Neutrophil (primary cell): ENCODE results near the gene TMEM179.

ENCODE experiments used
- H3K27ac ChIP-seq: fragments of 200-600 bp; sonication (generic); 2 replicates; pipeline ENCODE4 v1.5.1; 2016; ENCODE audit warnings: mild to moderate bottlenecking, moderate library complexity
- H3K27me3 ChIP-seq: fragments of 200-600 bp; sonication (generic); 2 replicates; pipeline ENCODE4 v1.6.0; 2016; ENCODE audit warnings: mild to moderate bottlenecking
- H3K36me3 ChIP-seq: fragments of 200-600 bp; sonication (generic); 2 replicates; pipeline ENCODE4 v1.5.1; 2017
- H3K4me1 ChIP-seq, 2 experiments: fragments of 200-600 bp in 1 of 2; sonication (generic) in 1 of 2; 1 replicate in 1 of 2; 2 replicates in 1 of 2; pipeline versions ENCODE4 v1.5.1 to v1.6.1; 2013 to 2016; ENCODE audit warnings: low read depth in 1 of 2, low read length in 1 of 2, mild to moderate bottlenecking in 1 of 2, moderate library complexity in 1 of 2; ENCODE audit not compliant: control insufficient read depth in 1 of 2, insufficient read depth in 1 of 2
- H3K4me3 ChIP-seq, 2 experiments: fragments of 200-600 bp in 1 of 2; sonication (generic) in 1 of 2; 1 replicate in 1 of 2; 2 replicates in 1 of 2; pipeline ENCODE4 v1.5.1; 2013 to 2016; ENCODE audit warnings: low read depth in 1 of 2, low read length in 1 of 2, mild to moderate bottlenecking in 1 of 2, moderate library complexity in 1 of 2
- H3K9me3 ChIP-seq: fragments of 200-600 bp; sonication (generic); 2 replicates; pipeline ENCODE4 v1.5.1; 2016
- TF ChIP-seq, protein P1 (sequence below): fragments of 200-600 bp; sonication (generic); IDR thresholded peaks from 2 replicates; pipeline ENCODE4 v1.5.1; 2016; ENCODE audit warnings: antibody characterized with exemption

Gene TMEM179

DNA sequence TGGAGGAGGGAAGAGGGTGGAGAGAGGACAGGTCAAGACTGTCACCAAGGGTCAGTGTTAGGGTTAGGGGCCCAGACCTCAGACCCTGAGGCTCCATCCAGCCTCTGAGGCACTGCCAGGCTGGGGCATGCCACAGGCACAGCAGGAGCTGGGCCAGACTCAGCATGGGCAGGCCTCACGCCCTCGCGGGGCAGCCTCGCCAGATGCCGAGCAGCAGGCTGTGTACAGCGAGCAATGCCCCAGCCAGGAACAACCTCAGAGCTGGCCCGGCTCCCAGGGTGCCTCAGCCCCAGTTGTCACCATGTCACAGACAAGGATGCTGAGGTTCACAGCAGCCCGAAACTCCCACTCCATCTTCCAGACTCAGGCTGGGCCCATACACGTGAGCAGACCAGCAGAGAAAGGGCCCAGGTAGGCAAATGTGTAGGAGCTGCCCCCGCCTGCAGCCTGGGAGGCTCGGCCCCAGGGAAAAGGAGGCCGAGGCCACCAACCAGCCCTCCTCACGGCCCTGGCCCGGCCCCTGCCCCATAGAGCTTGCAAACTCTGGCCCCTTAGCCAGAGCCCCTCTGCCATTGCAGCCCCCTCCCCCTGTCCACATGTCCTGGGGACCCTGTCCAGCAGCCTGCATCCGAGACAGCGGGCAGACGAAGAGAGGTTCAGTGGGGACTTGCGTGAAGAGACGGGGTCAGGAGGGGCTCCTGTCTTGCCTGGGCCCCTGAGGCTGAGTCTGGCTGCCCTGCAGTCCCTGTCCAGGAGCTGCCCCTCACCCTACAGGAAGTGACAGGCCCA lies 17.5 kb downstream of the TMEM179 start:
- Histone ChIP-seq H3K36me3 (no peaks in the 10 kb centered on the region), H3K4me3 (no peak overlapping the region), H3K4me1 (no peaks in the 10 kb centered on the region), H3K27me3 (peaks cover 4% of the 10 kb centered on the region), H3K9me3 (no peaks in the 10 kb centered on the region), H3K27ac (no peak overlapping the region)
- TF ChIP-seq, protein P1, sequence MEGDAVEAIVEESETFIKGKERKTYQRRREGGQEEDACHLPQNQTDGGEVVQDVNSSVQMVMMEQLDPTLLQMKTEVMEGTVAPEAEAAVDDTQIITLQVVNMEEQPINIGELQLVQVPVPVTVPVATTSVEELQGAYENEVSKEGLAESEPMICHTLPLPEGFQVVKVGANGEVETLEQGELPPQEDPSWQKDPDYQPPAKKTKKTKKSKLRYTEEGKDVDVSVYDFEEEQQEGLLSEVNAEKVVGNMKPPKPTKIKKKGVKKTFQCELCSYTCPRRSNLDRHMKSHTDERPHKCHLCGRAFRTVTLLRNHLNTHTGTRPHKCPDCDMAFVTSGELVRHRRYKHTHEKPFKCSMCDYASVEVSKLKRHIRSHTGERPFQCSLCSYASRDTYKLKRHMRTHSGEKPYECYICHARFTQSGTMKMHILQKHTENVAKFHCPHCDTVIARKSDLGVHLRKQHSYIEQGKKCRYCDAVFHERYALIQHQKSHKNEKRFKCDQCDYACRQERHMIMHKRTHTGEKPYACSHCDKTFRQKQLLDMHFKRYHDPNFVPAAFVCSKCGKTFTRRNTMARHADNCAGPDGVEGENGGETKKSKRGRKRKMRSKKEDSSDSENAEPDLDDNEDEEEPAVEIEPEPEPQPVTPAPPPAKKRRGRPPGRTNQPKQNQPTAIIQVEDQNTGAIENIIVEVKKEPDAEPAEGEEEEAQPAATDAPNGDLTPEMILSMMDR, result no peak

DNA sequence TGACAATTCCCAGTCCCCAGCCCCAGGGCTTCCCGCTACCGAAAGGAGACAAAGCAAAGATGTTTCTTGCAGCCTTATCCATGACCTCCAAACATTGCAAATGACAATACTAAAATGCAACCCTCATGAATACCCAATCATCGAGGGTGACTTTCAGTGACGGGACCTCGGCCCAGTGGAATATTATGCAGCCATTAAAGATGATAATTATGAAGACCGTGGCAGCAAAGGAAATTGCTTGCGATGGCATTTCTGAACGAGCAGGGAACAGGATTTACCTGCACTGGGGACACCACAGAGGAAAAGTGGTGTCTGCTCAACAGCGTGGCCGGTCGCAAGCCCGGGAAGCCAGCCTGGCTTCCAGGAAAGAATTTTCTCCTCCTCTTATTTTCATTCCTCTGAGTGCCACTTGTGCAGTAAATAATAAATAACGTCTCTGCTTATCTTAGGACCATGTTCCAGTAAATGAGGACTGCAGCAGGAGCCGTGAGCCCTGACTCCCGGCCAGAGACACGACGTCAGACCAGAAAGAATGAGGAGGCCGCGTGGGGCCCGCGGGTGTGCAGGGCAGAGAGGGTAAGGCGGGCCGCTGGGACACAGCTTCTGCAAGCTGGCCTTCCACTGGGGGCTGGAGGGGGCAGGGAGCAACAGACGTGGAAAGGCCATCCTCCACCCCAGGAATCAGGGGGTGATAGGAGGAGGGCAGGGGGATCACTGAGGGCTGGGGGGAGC lies 18.4 kb downstream of the TMEM179 start:
- H3K9me3 ChIP-seq, result no peaks in the 10 kb centered on the region
- no peak overlapping the region for H3K27ac ChIP-seq
- H3K4me1 ChIP-seq, result no peaks in the 10 kb centered on the region
- no peak overlapping the region for H3K4me3 ChIP-seq
- H3K36me3 ChIP-seq, result no peaks in the 10 kb centered on the region
- H3K27me3 ChIP-seq, result peaks cover 4% of the 10 kb centered on the region
- TF ChIP-seq, protein P1, result no peak

DNA sequence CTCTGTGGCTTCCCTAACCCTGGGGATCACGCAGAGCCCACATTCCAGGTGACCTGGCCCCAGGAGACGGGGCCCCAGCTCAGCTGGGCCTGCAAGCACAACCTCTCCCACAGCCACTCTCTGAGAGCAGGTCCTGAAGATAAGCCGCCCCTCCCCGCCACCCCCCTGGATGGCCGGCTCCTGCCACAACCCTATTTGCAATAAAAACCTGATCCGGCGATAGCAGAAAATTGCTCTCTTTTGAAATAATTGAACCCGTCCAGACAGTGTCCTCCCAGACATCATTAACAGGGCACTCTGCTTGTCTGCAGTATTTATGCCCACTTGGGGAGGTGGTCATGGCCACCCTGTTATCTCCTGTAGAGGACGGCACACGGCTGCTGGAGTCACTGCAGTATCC lies 20.0 kb downstream of the TMEM179 start:
- H3K27ac ChIP-seq, result no peak overlapping the region
- no peak overlapping the region for H3K4me3 ChIP-seq
- H3K27me3 ChIP-seq, result peaks cover 4% of the 10 kb centered on the region
- H3K36me3 ChIP-seq, result no peaks in the 10 kb centered on the region
- no peaks in the 10 kb centered on the region for H3K4me1 ChIP-seq
- H3K9me3 ChIP-seq, result no peaks in the 10 kb centered on the region
- TF ChIP-seq, protein P1, result no peak

DNA sequence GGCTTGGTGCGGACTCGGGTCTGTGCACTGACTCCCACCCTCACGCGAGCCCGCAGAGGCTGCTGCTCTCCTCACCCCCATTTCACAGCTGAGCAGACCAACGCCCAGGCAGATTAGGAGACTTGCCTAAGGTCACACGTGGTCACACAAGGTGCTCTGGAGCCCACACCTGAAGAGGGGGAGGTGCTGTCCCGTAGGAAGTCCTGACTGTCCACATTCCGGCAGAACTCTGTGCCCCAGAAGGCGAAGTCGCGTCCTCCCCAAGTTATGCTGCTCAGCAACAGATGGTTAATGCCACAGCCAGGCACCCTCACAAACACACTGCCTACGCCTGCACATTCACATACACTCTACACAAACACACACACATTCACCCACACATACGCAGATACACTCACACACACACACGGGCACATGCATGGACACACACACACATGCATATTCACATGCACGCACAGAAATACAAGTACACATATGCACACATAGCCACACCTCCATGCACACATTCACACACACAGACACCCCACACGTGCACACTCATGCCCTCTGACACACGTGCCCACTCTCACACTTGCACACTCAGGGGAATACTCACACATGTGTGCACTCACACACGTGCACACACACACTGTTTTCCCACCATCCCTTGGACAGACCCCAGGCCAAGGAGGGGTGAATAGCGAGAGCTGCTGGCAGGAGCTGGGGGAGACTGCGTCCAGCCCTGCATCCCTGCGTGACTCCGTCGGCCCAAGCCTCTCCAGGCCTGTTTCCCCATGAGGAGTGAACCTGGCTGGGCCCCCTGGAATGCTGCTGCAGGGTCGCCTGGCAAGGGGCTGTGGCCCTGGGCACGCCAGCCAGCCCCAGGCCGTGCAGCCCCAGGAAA lies 20.9 kb downstream of the TMEM179 start:
- H3K4me1 ChIP-seq, result no peaks in the 10 kb centered on the region
- no peak overlapping the region for H3K27ac ChIP-seq
- H3K9me3 ChIP-seq, result no peaks in the 10 kb centered on the region
- TF ChIP-seq, protein P1, result no peak
- no peaks in the 10 kb centered on the region for H3K36me3 ChIP-seq
- H3K4me3 ChIP-seq, result no peak overlapping the region
- peaks cover 4% of the 10 kb centered on the region for H3K27me3 ChIP-seq

DNA sequence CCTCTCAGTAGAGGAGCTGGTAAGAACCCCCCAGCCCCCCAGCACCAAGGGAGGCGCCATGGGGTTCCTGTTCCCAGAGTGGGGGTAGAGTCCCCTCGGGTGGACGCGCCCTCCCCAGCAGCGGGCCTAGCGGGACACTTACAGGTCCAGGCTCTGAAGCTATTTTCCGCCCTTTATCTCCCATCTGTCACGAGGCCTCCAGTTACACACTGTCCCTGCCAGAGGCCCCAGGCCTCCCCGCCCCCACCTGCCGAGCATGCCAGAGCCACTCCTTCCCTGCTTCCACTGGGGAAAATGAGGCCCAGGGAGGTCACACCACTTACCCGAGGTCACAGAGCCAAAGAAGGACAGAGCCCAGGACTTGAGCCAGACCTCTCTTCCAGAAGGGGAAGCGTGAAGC lies 21.9 kb downstream of the TMEM179 start:
- Histone ChIP-seq H3K27ac (no peak overlapping the region), H3K4me1 (no peaks in the 10 kb centered on the region), H3K4me3 (no peak overlapping the region), H3K9me3 (no peaks in the 10 kb centered on the region), H3K27me3 (peaks cover 10% of the 10 kb centered on the region), H3K36me3 (no peaks in the 10 kb centered on the region)
- TF ChIP-seq, protein P1, result no peak
